ENCODE data around the gene RRP15.

DNA sequence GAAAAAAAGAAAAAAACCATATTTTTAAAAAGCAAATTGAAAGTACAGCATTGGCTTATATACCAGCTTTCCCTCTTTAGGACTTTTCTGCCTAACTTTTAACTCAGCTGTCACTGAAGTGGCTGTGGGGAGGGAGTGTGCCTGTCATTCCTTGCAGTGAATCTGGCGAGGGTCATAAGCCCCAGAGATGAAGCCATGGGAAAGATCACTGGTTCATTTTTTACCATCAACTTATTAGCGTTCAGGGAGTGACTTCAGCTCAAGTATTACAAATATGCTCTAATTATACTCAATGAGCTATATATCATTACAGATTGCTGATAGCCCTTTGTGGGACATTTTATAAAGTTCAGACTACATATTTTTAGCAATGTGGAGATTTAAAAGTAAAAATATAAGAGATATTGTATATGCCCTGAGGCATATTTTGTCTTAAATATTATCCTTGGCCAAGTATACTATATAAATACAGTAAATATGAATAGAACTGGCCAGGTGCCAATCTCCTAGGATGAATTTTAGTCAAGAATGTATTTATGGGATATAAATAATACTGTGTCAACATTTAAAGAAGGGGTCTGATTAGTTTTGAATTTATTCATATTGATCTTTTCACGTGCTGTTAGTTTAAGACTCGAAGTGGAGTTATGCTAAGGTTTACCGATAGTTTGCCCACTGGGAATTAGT is 64.4 kb downstream of the RRP15 start:
- TF ChIP-seq, protein P1, sequence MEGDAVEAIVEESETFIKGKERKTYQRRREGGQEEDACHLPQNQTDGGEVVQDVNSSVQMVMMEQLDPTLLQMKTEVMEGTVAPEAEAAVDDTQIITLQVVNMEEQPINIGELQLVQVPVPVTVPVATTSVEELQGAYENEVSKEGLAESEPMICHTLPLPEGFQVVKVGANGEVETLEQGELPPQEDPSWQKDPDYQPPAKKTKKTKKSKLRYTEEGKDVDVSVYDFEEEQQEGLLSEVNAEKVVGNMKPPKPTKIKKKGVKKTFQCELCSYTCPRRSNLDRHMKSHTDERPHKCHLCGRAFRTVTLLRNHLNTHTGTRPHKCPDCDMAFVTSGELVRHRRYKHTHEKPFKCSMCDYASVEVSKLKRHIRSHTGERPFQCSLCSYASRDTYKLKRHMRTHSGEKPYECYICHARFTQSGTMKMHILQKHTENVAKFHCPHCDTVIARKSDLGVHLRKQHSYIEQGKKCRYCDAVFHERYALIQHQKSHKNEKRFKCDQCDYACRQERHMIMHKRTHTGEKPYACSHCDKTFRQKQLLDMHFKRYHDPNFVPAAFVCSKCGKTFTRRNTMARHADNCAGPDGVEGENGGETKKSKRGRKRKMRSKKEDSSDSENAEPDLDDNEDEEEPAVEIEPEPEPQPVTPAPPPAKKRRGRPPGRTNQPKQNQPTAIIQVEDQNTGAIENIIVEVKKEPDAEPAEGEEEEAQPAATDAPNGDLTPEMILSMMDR (conservative IDR thresholded peaks at IDR 0.05 in 1 of 2, IDR thresholded peaks at IDR 0.05 in 1 of 2; ENCODE audit: low read depth in 1 of 2, low read length in 2 of 2), result no peak
- TF ChIP-seq EZH2 (IDR thresholded peaks at IDR 0.05; ENCODE audit: low read length, missing control alignments), result no peak
